ENCODE measurements around the gene HEBP2. TPM values are rescaled to one million over a fixed set of nuclear protein-coding genes. Genes with fewer than 3 reads are reported as not detected.

HEBP2 gene
- total RNA-seq, 1 donor from 2014 or later, result 32.8 TPM

- peak; percentile 72 for DNase-seq (ENCODE audit: low read depth)
Observed at GRCh38 chr6:138397128-138398122, 6.6 kb upstream of the HEBP2 start.

- peak; percentile 23 for DNase-seq (ENCODE audit: low read depth)
Observed at GRCh38 chr6:138400326-138400725, 3.7 kb upstream of the HEBP2 start.

- no peak for DNase-seq (ENCODE audit: low read depth)
Observed at GRCh38 chr6:138401960-138402837, 1.8 kb upstream of the HEBP2 start.

DNA sequence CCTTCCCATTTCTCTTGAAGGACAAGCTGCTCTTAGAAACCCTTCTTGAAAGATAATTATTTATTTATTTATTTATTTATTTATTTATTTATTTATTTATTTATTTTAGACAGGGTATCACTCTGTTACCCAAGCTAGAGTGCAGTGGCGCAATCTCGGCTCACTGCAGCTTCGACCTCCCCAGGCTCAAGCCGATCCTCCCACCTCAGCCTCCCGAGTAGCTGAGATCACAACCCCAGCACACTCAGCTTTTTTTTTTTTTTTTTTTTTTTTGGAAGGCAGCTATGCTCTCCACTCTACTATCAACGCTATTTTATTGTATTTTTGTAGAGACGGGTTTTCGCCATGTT, 1.2 kb upstream of the HEBP2 start:
- no peak for DNase-seq (ENCODE audit: low read depth)

GRCh38 chr6:138403324-138403800, 661 bp upstream of the HEBP2 start:
- peak; percentile 57 for DNase-seq (ENCODE audit: low read depth)

DNA sequence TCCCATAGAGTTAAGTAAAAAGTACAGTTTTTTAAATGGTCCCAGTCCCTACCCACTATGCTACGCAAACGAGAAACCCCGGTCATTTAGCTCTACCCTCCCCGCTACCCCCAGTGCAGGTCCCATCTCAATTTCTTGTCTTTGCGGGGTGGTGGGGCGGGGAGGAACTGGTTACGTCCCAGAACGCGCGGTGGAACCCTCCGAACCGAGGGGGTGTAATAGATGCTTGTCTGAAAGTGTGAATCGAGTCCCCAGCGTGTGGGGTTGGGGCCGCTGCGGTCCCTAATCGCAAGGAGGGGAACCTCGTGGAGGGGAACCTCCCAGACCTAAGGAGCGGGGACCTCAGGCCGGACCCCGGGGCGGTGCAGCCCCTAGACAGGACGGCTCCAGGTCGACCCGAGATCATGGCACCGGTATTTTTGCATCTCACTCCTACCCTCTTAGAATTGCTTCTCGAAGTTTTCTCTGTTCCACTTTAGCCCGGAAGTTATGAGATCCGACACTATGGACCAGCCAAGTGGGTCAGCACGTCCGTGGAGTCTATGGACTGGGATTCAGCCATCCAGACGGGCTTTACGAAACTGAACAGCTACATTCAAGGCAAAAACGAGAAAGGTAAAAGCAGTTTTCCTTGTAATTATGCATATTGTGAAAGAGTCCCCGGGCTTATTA, 779 bp downstream of the HEBP2 start:
- no peak for DNase-seq (ENCODE audit: low read depth)

DNA sequence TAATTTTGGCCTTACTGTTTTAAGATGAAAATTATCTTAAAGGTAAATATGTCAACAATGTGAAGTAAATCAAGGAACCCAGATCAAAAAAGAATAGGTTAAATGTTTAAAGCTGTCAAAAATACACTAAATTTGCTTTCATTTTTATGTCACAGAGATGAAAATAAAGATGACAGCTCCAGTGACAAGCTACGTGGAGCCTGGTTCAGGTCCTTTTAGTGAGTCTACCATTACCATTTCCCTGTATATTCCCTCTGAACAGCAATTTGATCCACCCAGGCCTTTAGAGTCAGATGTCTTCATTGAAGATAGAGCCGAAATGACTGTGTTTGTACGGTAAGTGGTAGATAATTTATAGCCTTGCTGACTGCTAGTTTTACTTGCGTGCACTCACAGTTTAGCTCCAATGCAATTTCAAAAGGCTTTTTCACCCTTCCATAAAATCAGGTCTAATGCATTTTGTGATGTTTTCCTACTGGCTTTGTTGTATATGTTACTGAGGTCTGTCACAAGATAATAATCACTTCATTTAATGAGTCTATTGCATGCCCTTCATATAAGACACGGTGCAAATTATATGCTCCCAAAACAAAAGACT, 1.9 kb downstream of the HEBP2 start:
- DNase-seq (ENCODE audit: low read depth), result no peak

DNA sequence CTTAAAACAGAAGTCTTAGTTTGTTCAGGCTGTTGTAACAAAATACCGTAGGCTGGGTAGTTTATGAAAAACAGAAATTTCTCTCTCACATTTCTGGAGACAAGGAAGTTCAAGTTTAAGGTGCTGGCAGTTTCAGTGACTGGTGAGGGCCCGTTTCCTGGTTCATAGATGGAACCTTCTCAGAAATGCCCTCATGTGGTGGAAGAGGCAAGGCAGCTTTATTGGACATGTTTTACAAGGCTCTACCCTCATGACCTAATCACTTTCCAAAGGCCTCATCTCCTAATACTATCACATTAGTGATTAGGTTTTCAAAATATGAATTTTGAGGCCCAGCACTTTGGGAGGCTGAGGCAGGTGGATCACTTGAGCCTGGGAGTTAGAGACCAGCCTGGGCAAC, 2.4 kb downstream of the HEBP2 start:
- DNase-seq (ENCODE audit: low read depth), result no peak

- no peak for DNase-seq (ENCODE audit: low read depth)
Observed at GRCh38 chr6:138410048-138410735, 6.2 kb downstream of the HEBP2 start.

GRCh38 chr6:138410972-138411880, 7.2 kb downstream of the HEBP2 start:
- DNase-seq (ENCODE audit: low read depth), result peak; percentile 18

GRCh38 chr6:138415125-138415524, 11.1 kb downstream of the HEBP2 start:
- DNase-seq (ENCODE audit: low read depth), result no peak

DNA sequence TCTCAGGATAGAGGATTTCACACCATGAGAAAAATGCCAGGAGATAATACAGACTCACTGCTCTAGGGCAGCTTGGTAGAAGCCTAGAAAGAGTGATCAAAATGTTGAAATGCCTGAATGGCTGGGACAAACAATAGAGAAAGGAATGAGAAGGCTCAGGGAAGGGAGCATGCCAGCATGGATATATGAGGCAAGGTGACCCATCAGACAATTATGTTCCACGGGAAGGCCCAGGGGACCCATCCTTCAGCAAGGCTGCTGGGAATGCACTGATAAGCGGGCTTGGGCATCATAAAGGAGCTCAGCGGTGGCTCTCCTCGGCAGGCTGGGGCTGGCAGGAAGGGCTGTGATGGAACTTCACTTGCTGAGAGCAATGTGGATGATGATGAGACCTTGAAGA, 12.2 kb downstream of the HEBP2 start:
- peak; percentile 5 for DNase-seq (ENCODE audit: low read depth)

- no peak for DNase-seq (ENCODE audit: low read depth)
Observed at GRCh38 chr6:138417493-138418117, 13.6 kb downstream of the HEBP2 start.

DNA sequence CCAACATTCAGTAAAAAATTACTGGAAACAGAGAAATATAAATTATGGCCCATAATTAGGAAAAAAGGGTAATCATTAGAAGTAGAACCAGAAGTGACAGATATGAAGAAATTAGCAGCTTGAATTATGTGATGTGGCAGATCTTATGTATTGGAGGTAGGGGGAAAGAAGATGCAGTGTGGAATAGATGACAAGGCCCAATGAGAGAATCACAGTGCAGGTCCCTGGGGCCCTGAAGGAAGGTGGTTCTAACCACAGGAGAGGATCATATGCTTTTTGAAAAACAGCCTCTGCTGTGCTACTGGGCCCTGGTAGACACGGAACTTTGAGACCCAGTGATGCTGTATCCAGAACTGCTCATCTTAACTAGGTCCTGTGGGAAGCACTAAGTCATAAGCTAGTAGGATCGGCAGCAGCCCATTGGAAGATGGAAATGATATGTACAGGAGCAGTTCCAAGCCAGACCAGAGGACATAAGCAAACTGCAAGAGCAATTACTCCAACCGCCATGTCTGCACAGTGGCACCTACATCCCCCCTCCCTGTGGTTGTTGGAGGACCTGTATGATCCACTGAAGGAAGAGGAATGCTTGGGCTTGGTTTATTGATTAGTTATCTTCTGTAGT, 14.2 kb downstream of the HEBP2 start:
- DNase-seq (ENCODE audit: low read depth), result no peak

DNA sequence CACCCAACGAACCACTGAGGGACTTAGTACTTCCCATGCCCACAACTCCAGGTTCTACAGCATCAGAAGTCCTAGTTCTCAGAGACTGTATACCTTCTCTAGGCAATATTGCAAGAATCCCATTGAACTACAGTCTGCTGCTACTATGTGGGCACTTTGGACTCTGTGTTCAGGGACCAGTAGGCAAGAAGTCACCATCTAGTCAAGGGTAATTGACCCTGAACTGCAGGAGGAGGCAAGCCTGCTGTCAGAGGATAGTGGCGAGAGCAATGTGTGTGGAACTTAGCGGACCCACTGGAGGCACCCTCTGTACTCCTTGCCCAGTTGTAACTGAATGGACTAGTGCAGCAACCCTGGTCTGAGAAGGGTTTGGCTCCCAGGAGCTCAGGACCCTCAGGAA, 15.7 kb downstream of the HEBP2 start:
- DNase-seq (ENCODE audit: low read depth), result no peak

DNA sequence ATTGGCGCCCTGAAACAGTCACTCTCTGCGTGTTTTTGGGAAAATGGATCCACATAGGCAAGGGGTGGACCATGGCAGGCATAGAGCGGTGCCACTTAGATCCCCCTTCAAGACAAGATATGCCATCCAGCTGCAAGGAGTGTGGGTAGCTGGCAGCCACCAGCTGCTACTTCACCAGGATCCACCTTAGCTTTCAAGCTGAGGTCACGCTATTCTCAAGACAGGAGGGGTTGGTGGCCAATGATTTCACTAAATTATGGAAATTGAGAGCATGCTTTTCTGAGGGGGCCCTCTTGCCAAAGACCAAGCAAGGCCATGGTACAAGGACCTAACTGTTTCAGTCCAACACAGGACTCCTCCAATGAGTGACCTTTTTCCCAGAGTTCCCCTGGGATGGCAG, 16.3 kb downstream of the HEBP2 start:
- no peak for DNase-seq (ENCODE audit: low read depth)

- DNase-seq (ENCODE audit: low read depth), result no peak
Observed at GRCh38 chr6:138421089-138421488, 17.1 kb downstream of the HEBP2 start.

DNA sequence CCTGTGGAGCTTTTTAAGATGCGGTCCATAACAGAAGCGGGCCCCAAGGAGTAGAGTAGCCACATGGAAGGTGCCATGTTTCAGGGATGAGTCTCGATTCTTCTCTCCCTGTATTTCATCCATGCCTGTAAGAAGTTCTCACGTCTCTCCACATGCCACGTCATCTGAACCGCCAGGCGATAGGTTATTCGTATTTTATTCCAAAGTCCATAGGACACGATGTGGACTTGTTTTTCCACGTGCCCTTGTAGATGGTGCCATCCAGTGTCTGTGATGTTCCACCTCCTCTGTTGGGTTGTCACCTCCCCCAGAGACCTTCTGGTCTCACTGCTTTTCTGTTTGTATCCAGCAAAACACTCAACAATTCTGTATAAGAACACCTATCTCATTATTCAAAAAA, 17.6 kb downstream of the HEBP2 start:
- DNase-seq (ENCODE audit: low read depth), result no peak

Data from myocyte (in vitro differentiated cells).